ENCODE data around the gene BYSL. TPM values are rescaled to one million over a fixed set of nuclear protein-coding genes. Genes with fewer than 3 reads are reported as not detected.

BYSL gene
- total and polyA plus RNA-seq, 3 donors from 2014 or later = 13.7 to 20.5 (median 18.7) TPM

Small RNA genes within 50 kb of the gene (small RNA-seq; reads per million reads assigned to genes)
- gene RF00019 = 0 reads per million in 2 donors

Other genes with a start within 250 kb of the BYSL start
- gene TFEB, start 185.9 kb upstream of the BYSL start, total RNA-seq = 1 to 10 TPM; 4.5 to 5.2 TPM
- gene TFEB, start 185.9 kb upstream of the BYSL start, polyA plus RNA-seq (ENCODE audit: insufficient read depth, low read depth, low replicate concordance) = 6.3 TPM
- gene PGC, start 174.1 kb upstream of the BYSL start, total RNA-seq = 1 to 10 TPM in 1 of 2 donors, not detected in 1; 1.3 TPM
- gene PGC, start 174.1 kb upstream of the BYSL start, polyA plus RNA-seq (ENCODE audit: insufficient read depth, low read depth, low replicate concordance) = 0.42 TPM
- gene FRS3, start 141.6 kb upstream of the BYSL start, total RNA-seq = 10 to 100 TPM; 33.4 to 34.1 TPM
- gene FRS3, start 141.6 kb upstream of the BYSL start, polyA plus RNA-seq (ENCODE audit: insufficient read depth, low read depth, low replicate concordance) = 39.3 TPM
- 10 to 100 TPM in 1 of 2 donors, 1 to 10 TPM in 1; 1.9 to 10.6 TPM for gene PRICKLE4, start 140.7 kb upstream of the BYSL start, total RNA-seq
- not detected for gene PRICKLE4, start 140.7 kb upstream of the BYSL start, polyA plus RNA-seq (ENCODE audit: insufficient read depth, low read depth, low replicate concordance)
- 100 to 1,000 TPM; 168 to 172 TPM for gene TOMM6, start 133.8 kb upstream of the BYSL start, total RNA-seq
- 233 TPM for gene TOMM6, start 133.8 kb upstream of the BYSL start, polyA plus RNA-seq (ENCODE audit: insufficient read depth, low read depth, low replicate concordance)
- 10 to 100 TPM; 19.7 to 26.3 TPM for gene USP49, start 26.1 kb upstream of the BYSL start, total RNA-seq
- 9.3 TPM for gene USP49, start 26.1 kb upstream of the BYSL start, polyA plus RNA-seq (ENCODE audit: insufficient read depth, low read depth, low replicate concordance)
- gene MED20, start 360 bp upstream of the BYSL start, total RNA-seq = 10 to 100 TPM; 25.1 TPM
- gene MED20, start 360 bp upstream of the BYSL start, polyA plus RNA-seq (ENCODE audit: insufficient read depth, low read depth, low replicate concordance) = 15.9 TPM
- 10 to 100 TPM; 27.9 to 32.9 TPM for gene CCND3, start 20.3 kb downstream of the BYSL start, total RNA-seq
- gene CCND3, start 20.3 kb downstream of the BYSL start, polyA plus RNA-seq (ENCODE audit: insufficient read depth, low read depth, low replicate concordance) = 21.2 TPM
- gene TAF8, start 129.0 kb downstream of the BYSL start, total RNA-seq = 10 to 100 TPM; 29.7 to 51.3 TPM
- 20.8 TPM for gene TAF8, start 129.0 kb downstream of the BYSL start, polyA plus RNA-seq (ENCODE audit: insufficient read depth, low read depth, low replicate concordance)
- 1 to 10 TPM; 1.1 to 1.3 TPM for gene C6orf132, start 221.1 kb downstream of the BYSL start, total RNA-seq
- 2.0 TPM for gene C6orf132, start 221.1 kb downstream of the BYSL start, polyA plus RNA-seq (ENCODE audit: insufficient read depth, low read depth, low replicate concordance)

Data from testis (tissue), 3 donors.